ENCODE results near the gene RAD21L1.
"Not testable (repeated sequence)": the region's sequence is repeated elsewhere in the genome, so short reads cannot be mapped to it uniquely, and the experiment has no call there.

RAD21L1 gene

DNA sequence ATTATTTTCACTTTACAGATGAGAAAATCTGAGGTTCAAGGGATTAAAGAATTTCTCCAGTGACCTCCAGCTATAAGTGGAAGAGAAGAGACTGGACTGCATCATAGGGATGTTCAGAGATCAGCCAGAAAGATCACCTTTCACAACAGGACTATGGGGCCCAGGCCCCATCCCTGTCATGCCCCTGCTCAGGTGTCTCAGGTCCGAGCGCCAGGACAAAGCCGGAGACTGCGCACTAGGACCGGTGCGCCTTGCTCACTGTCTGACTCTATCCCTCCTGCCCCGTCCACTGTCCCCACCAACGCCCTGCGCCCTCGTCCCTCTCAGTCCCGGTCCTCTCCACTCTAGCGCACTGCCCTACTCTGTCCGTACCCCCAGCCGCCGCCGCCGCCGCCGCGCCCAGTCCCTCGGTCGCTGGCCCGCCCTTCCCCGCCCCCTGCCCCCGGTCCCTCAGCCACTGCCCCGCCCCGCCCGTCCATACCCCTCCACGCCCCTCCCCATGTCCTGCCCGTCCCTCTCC lies 521 bp upstream of the RAD21L1 start:
- no peak for DNase-seq (ENCODE audit: low read depth in 2 of 2)

DNA sequence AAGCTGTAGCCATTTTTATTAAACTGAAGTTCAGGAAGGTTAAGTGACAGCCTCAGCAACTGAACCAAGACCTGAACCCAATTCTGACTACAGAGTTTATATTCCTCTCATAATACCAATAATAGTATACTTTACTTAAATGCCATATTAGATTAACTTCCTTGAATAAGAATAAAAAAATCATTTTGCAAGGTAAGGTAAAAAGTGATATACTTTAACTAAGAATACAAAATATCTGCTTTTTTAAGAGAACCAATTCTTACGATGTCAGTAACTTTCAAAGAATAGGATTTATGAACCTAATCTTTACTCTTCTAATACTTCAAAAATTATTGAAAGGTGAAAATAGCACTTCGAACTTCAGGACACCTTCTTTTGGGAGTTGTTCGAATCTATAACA lies 3.7 kb downstream of the RAD21L1 start:
- no peak for DNase-seq (ENCODE audit: low read depth in 2 of 2)

DNA sequence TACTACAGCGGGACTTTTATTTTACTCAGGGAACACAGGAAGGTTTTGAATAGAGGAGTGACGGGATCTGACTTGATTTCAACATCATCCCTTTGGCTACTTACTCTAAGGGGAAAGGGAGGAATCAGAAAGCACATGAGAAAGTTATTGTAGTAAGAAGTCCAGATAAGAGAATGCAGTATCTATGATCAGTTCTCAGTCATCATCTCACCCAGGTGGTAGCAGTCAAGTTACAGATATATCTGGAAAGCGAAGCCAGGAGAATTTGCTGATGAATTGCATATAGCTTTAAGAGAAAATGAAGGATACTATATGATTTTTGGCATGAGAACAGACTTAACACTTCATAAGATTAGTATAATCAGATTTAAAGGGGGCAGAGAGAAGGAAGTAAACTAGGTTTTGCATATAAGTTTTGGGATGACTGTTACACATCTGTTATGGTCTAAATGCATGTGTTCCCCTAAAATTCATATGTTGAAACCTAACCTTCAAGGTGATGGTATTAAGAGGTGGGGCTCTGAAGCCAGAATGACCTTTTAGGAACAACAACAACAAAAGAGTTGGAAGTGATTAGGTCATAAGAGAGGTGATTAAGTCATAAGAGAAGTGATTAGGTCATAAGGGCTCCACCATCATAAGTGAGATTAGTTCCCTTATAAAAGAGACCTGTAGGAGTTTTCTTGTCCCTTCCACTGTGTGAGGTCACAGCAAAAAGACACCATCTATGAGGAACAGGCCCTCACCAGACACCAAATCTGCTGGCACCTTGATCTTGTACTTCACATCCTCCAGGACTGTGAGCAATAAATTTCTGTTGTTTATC lies 6.7 kb downstream of the RAD21L1 start:
- no peak for DNase-seq (ENCODE audit: low read depth in 2 of 2)

DNA sequence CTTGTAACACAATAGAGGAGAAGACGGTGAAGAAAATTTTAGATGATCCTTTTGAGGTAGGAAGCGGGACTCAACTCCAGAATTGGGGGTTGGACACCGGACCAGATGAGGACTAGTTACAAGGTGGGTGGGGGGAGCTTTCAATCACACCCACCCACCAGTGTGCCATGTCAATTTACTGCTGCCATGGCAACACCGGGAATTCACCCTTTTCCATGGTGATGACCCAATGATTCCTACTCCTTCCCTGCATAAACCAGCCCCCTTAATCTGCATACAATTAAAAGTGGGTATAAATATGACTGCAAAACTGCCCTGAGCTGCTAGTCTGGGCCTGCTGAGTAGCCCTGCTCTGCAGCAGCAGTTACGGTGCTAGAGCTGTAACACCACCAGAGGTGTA lies 14.7 kb downstream of the RAD21L1 start:
- no peak for DNase-seq (ENCODE audit: low read depth in 2 of 2)

DNA sequence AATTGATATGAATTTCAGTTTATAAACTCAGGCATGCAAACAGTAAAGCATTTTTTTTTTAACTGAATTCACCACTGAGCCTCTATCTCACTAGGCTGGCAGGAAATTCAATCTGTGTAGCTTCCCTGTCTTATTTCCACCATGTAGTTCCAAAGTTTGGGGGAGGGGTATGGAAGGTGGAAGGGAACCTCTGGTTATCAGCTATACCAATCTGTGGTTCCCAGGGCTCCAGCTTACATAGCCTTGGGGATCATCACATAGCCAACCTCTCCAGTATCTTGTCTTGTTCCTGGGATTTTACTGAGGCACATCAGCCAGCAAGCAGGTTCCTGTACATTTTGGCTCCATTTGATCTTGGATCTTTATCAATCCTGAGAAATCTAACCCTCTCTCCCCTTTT lies 15.6 kb downstream of the RAD21L1 start:
- no peak for DNase-seq (ENCODE audit: low read depth in 2 of 2)

DNA sequence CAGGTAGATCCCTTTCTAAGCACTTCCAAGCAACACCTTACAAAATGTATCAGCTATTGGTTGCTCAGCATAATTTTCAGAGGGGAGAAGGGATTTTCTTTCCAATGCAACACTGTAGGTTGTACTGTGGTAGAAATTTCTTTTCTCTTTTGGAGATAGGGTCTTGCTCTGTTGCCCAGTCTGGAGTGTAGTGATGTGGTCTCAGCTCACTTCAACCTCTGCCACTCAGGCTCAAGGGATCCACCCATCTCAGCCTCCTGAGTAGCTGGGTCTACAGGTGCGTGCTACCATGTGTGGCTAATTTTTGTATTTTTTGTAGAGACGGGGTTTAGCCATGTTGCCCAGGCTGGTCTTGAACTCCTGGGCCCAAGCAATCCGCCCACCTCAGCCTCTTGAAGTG lies 16.3 kb downstream of the RAD21L1 start:
- DNase-seq (ENCODE audit: low read depth in 2 of 2): no peak

DNA sequence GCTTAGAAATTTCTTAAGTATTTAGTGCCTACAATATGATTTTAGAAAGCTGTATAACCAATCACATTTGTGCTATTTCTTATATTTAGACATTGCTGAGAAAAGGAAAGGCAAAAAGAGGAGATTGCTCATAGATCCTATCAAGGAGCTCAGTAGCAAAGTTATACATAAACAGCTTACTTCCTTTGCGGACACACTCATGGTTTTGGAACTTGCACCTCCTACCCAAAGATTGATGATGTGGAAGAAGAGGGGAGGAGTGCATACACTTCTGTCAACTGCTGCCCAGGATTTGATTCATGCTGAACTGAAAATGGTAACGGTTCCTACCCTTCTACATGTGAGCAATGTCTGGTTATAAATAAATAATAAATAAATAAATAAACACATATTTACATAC lies 16.7 kb downstream of the RAD21L1 start:
- no peak for DNase-seq (ENCODE audit: low read depth in 2 of 2)

DNA sequence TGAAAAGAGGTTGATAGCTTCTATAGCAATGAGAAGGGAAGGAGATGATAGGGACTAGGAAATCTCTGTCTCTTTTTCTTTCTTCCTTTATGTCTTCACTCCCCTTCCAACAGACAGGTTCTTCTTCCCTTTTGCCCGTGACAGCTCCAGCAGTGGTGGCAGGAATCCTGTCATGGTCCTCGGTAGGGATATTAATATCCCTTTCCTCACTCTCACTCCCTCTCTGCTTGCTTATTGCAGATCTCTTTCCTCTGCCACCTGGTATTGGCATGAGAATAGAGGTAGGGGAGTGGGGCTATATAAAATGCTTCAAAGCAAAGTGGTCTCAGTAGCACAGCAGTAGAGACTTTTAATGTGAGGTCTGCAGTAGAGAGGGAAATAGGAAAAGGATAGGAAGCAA lies 19.7 kb downstream of the RAD21L1 start:
- no peak for DNase-seq (ENCODE audit: low read depth in 2 of 2)

DNA sequence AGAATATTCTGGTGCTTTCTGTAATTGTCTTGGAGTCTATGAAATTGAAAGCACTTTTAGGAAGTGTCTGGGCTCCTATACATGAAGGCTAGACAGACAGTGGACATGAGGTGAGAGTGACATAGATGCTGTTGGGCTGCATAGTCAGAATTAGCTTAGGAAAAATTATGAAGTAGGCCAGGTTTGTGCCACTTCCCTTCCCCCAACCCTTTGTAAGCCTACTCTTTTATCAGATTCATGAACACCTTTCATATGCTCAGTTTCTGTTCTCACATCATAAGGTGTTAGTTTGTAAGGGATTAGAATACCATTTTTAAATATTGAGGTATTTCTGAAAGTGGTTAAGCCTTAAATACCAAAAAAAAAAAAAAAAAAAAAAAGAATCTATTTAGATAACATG lies 21.8 kb downstream of the RAD21L1 start:
- DNase-seq (ENCODE audit: low read depth in 2 of 2): no peak

DNA sequence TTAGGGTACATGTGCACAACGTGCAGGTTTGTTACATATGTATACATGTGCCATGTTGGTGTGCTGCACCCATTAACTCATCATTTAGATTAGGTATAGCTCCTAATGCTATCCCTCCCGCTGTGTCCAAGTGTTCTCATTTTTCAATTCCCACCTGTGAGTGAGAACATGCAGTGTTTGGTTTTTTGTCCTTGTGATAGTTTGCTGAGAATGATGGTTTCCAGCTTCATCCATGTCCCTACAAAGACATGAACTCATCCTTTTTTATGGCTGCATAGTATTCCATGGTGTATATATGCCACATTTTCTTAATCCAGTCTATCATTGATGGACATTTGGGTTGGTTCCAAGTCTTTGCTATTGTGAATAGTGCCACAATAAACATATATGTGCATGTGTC lies 24.4 kb downstream of the RAD21L1 start:
- not testable (repeated sequence) for DNase-seq (ENCODE audit: low read depth in 2 of 2)

DNA sequence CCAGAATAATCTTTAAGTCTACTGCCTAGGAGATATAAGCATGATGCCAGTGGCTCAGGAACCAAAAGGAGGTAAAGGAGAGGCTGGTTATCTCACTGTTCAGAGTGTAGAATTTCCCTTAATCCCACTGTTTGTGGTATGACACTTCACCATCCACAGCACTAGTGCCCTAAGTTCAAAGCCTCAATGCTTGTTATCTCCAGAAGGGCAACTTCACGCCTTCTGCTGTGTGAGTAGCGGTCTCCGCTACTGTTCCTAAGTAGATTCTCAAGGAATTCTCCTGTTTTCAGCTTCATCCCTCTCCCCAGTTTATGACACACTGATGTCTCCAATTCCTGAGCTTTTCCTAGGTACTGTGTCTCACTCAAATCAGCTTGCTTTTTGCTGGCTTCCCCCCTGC lies 26.6 kb downstream of the RAD21L1 start:
- DNase-seq (ENCODE audit: low read depth in 2 of 2): no peak

DNA sequence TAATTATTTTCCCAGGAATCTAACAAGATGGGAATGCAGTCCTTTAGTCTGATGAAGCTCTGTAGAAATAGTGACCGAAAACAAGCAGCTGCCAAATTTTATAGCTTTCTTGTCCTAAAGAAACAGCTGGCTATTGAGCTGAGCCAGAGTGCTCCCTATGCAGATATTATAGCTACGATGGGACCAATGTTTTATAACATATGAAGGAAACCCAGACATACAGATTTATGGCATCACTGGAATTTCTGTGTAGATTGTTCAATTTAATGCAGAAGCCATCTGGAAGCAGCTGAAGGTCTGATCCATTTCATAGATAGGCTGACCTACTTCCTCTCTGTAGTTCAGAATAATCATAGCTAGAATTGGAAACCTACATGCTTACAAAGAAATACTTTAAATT lies 28.4 kb downstream of the RAD21L1 start:
- DNase-seq (ENCODE audit: low read depth in 2 of 2): no peak

DNA sequence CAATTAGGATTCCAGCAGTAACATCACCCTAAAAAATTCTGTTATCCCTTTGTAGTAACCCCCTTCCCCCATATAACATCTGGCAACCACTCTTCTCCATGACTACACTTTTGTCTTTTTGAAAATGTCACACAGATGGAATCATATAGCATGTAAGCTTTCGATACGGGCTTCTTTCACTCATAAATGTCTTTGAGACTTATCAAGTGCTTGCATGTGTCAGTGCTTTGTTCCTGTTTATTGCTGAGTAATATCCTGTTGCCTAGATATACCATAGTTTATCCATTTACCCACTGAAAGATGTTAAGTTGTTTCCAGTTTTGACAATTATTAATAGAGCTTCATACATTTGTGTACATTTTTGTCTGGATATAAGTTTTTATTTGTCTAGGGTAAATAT lies 29.8 kb downstream of the RAD21L1 start:
- DNase-seq (ENCODE audit: low read depth in 2 of 2): no peak

DNA sequence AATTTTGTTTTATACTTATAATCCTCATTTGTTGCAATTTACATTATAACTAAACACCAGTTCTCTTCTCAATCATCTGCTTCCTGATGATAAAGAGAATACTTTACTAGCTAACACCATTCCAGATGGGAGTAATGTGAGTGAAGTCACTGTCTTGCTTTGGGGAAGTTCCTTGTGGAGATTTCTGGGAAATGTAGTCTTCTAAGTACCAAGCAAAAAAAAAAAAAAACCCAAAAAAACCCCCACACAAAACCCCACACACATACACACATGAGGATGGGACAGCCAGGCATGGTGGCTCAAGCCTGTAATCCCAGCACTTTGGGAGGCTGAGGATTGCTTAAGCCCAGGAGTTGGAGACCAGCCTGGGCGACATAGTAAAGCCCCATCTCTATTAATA lies 38.0 kb downstream of the RAD21L1 start:
- DNase-seq (ENCODE audit: low read depth in 2 of 2): no peak

DNA sequence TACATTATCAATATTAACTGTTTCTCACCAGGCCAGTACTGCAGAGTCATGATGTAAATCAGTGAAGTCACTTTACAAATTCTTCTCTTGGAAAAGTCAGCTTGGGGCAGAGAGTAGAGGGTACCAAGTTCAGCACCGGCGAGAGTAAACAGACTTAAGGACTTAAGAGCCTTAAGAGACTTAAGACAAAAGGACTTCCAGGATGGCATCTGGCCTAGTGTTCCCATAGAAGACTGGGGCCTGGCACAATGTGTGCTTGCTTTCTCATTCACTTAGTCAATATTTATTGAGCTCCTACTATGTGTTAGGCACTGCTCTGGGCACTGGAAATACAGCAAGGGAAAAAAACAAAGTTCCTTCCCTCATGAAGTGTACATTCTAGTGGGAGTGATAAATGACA lies 38.9 kb downstream of the RAD21L1 start:
- no peak for DNase-seq (ENCODE audit: low read depth in 2 of 2)

DNA sequence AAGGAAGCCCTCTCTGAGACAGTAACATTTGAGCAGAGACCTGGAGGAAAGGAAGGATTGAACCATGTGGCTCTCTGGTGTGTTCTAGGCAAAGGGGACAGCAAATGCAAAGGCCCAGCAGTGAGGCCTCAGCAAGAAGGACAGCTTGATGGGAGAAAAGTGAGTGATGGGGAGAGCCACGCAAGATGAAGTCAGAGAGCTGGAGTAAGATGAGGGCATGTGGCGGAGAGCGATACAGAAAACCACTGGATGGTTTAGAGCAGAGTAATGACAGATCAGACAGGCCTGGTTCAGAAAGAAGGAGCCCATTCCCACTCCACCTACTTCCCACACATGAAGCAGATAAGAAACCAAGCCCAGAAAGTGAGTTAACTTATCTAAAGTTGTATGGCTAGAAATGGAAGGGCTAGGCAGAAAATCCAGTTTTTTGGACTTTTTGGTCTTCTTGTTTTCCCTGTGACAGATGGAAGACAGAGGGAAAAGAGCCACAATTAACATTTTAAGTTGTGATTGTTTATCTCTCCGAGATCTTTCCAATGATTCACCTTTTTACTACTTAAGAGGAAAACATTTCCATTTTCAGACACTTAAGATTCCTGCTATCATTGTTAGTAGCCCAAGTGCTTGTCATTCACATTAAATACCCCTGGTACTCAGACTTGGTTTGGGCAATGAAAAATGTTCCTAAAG lies 39.5 kb downstream of the RAD21L1 start:
- no peak for DNase-seq (ENCODE audit: low read depth in 2 of 2)

DNA sequence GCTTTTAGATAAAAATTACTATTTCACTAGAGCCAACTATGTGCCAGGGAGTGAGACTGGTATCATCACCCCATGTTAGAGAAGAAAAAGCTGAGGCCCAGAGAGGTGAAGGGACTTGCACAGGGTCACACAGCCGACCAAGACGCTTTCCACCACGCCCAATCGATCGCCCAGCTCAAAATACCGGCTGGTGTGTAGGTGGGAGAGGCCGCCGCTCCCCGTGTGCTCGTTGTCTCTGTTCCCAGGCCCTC lies 40.0 kb downstream of the RAD21L1 start:
- DNase-seq (ENCODE audit: low read depth in 2 of 2): no peak

DNA sequence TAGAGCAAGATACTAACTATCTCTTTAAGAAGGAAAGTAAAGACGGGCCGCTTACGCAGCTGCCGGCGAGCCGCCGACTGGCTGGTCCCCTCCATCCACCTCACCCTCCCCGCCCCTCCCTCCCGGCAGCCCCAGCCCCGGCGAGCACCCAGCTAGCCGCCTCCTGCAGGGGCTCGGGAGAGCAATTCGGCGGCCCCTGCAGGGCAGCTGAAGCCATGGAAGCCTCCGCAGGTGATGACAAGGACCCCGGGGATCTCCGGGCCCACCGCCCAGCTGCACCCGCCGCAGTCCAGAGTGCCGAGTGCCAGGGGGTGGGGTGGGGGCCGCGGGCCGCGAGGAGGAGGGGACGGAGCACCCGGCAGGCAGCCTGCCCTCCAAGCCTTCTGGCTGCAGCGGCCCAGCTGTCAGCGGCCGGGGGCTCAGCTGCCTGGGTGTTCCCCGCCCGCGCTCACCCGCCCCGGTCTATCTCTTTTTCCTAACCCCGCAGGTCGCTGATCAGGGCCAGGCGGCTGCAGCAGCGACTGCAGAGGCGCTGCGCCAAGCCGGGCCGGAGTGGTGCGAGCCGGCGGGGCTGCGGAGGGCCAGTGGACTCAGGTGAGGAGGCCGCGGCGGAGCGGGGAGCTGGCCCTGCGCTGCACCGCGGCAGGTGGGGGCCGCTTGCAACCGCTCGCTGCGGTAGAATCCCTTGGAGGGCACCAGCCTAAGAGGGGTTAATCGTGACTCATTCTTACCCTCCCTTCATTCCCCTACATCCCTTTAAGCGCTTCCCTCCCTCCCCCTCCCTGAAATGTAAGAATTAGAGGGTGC lies 40.5 kb downstream of the RAD21L1 start, which contains the start of gene SNPH:
Gene SNPH, plus strand, starts transcription at position 128 of the 807 bp plus-strand sequence. CDS start 29,946 bp downstream, outside the sequence.
- peak; percentile 52 to 65 for DNase-seq (ENCODE audit: low read depth in 2 of 2)

DNA sequence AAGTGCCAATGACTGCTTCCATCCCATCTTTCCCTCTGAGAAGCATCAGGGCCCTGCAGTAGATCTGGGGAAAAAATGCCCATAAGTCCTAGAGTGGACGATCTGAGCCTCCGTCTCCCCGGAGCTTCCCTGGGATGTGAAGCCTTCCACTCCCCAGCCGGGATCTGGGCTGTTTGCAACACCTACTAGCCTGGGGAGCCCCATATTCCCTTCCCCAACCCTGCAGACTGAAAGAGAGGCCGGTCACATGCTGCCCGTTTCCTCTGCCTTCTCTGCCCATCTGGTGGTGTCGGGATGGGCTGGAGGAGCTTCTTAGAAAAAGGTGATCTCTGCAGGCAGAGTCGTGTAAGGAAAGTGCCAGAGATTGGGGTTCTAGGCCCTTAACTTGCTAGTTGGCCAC lies 41.3 kb downstream of the RAD21L1 start:
- no peak for DNase-seq (ENCODE audit: low read depth in 2 of 2)

DNA sequence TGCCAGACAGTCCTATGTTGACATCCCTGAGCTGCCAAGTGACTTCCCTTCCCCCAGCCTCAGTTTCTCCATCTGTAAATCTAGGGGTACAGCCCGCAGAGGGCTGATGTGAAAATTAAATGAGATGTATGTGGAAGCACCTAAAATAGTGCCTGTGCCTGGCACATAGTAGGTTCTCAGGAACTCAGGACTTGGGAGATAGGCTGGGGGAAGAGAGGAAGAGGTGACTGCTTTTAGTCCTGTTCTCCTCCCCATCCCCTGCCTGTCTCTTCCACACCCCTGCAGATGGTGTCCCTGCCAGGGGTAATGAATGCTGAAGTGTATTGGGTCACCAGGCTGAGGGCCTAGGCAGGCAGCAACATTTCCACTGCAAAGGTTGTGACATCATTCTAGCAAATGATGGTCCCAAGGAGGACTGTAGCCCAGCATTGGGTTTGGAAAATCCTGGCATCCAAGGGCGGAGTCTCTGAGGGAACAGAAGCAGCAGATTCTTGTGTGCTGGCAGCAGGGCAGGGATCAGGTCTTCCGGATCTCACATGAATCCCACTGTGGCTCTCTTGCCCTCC lies 42.0 kb downstream of the RAD21L1 start:
- DNase-seq (ENCODE audit: low read depth in 2 of 2): no peak

DNA sequence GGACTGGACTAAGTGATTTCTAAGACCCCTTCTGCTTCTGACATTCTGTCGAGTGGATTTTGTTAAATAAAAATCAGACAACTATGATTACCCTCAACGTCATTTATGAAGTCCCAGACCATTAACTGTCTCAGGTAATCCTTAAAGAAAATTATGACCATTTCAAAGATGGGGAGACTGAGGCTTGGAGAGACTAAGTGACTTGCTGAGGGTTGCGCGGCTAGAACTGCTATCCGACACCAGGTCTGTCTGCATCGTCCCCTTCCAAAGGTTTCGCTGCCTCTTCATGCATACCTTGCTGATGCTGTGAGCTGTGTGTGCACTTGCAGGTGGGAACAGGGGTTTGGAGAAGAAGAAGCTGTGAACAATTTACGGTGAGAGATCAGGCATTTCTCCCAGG lies 43.4 kb downstream of the RAD21L1 start:
- DNase-seq (ENCODE audit: low read depth in 2 of 2): no peak

DNA sequence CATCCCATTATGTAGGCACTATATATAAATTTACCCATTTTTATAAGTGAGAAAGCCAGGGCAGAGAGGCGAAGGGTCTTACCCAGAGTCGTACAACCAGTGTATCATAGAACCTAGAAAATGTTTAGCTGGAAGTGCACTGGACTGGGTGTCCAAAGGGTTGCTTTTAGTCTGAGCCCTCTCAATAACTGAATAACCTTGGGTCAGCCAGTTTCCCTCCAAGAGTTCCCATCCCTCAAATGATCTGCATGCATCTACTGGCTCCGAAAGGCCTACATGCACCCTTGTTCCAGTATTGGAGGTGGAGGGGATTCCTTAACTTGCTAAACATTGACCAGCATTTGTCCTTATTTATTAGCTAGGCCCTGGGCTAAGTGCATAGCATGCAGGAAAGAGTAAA lies 44.0 kb downstream of the RAD21L1 start:
- no peak for DNase-seq (ENCODE audit: low read depth in 2 of 2)
